Heart left ventricle (tissue), 13 donors: Measurements from ENCODE around the gene LRGUK.

ENCODE experiments used
- POLR2A ChIP-seq, 2 donors: fragments of 450-650 bp; IDR thresholded peaks; one replicate each; pipeline ENCODE4 v1.6.1; 2017; ENCODE audit warnings: antibody characterized with exemption in 2 of 2, mild to moderate bottlenecking in 2 of 2, moderate library complexity in 2 of 2
- TF ChIP-seq, protein P1 (sequence below), 12 donors: fragments of 200-600 bp; sonication (generic) in 4 of 12; IDR thresholded peaks; one replicate each; pipeline versions ENCODE4 v1.5.0 to v1.8.0; 2018 to 2022; ENCODE audit warnings: antibody characterized with exemption in 12 of 12, mild to moderate bottlenecking in 5 of 12
- donor health status: ischemic (EF 13 %, LVEDD 7.1; RV severe dilation, severe dysfunction).
- donor health status: DM: no; HTN: yes; CAD: no.
- donor health status: DM: no; HTN: no; CAD: no.
- donor health status: ischemic (EF 25% LVEDD 6.9; RV normal size, moderate dysfunction).
- donor health status: ischemic (EF 25% LVEDD 5.7; RV mildly dilated, moderate dysfunction).
- donor health status: ischemic (EF 35%, LVEDD 5.7; RV mildly dilated, moderate dysfunction).
- donor health status: nonischemic (EF 11% LVEDD 7.7; RV severe dilation, severe dysfunction).
- donor health status: DM: yes; HTN: yes; CAD: no.
- donor health status: PGD.
- donor health status: ischemic (EF 29% LVEDD 5.4; RV normal size, mild dysfunction).
- donor health status: nonischemic (EF 23%, LVEDD 6.1; RV moderate dilation, normal function).

DNA sequence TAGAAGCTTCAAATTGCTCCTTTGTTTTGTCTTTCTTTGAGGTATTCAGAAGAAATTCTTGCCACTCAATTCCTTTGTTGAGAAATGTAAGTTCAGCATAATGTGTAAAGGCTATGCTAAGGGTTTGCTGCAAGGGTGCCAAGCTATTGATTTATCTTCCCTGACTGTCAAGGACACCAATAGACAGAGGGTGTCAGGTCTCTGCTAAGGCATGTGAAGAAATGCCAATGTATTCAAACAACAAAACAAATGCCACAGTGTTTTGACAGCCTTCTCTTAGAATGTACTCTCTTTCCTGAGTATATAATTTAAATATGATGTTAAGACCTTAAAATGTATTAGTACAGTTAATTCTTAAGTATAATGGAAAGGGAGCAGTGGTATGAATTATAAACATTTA lies 62.4 kb downstream of the LRGUK start:
- TF ChIP-seq, protein P1, sequence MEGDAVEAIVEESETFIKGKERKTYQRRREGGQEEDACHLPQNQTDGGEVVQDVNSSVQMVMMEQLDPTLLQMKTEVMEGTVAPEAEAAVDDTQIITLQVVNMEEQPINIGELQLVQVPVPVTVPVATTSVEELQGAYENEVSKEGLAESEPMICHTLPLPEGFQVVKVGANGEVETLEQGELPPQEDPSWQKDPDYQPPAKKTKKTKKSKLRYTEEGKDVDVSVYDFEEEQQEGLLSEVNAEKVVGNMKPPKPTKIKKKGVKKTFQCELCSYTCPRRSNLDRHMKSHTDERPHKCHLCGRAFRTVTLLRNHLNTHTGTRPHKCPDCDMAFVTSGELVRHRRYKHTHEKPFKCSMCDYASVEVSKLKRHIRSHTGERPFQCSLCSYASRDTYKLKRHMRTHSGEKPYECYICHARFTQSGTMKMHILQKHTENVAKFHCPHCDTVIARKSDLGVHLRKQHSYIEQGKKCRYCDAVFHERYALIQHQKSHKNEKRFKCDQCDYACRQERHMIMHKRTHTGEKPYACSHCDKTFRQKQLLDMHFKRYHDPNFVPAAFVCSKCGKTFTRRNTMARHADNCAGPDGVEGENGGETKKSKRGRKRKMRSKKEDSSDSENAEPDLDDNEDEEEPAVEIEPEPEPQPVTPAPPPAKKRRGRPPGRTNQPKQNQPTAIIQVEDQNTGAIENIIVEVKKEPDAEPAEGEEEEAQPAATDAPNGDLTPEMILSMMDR (IDR thresholded peaks at IDR 0.05) = no peak
- TF ChIP-seq POLR2A (IDR thresholded peaks at IDR 0.05) = no peak
